ENCODE results near the gene GPR143.

- TF ChIP-seq CTCF (IDR thresholded peaks at IDR 0.05; ENCODE audit: low read depth, low read length) (no peak), MAX (IDR thresholded peaks at IDR 0.05; ENCODE audit: low read depth, low read length) (no peak), POLR2A (IDR thresholded peaks at IDR 0.05; ENCODE audit: extremely low read depth, insufficient read length) (no peak)
Observed at GRCh38 chrX:9775930-9776329, 10.3 kb upstream of the GPR143 start.

Measured in NB4 (cell line).